Calu3 (cell line): ENCODE data around the gene KIF1B. TPM values are rescaled to one million over a fixed set of nuclear protein-coding genes. Genes with fewer than 3 reads are reported as not detected.

Experiments used
- BruUV-seq: library from RNA; stranded (reverse); fragments of 400-500 nt; replicated peaks from 2 replicates; lab custom pipeline; 2021; lab: Mats Ljungman, UMichigan
- CTCF ChIA-PET: fragments of 300-600 bp; sonication (Branson Sonifier 250); formaldehyde crosslinking; loops from one replicate; lab custom pipeline; 2022; ENCODE audit warnings: antibody characterized with exemption; lab: Charles Lee
- DNase-seq: peaks from one replicate; pipeline ENCODE4 v3.0.0; 2022
- H3K27ac Mint-ChIP-seq: one replicate; pipeline ENCODE4 v1.8.0; 2022; ENCODE audit warnings: mixed read lengths; ENCODE audit not compliant: unreplicated experiment
- H3K27me3 Mint-ChIP-seq: one replicate; pipeline ENCODE4 v1.8.0; 2022; ENCODE audit warnings: mixed read lengths; ENCODE audit not compliant: unreplicated experiment
- H3K36me3 Mint-ChIP-seq: one replicate; pipeline ENCODE4 v1.8.0; 2022; ENCODE audit warnings: mild to moderate bottlenecking, moderate library complexity, mixed read lengths; ENCODE audit not compliant: insufficient read depth, unreplicated experiment
- H3K4me1 Mint-ChIP-seq: one replicate; pipeline ENCODE4 v1.8.0; 2022; ENCODE audit warnings: mild to moderate bottlenecking, low read depth, mixed read lengths; ENCODE audit not compliant: unreplicated experiment
- H3K4me3 Mint-ChIP-seq: one replicate; pipeline ENCODE4 v1.8.0; 2022; ENCODE audit warnings: mild to moderate bottlenecking, low read depth, moderate library complexity, mixed read lengths; ENCODE audit not compliant: unreplicated experiment
- H3K9me3 Mint-ChIP-seq: one replicate; pipeline ENCODE4 v1.8.0; 2022; ENCODE audit warnings: low read depth, mixed read lengths; ENCODE audit not compliant: unreplicated experiment
- CTCF ChIP-seq: fragments of 200-600 bp; IDR thresholded peaks from one replicate; pipeline ENCODE4 v1.8.0; 2022; ENCODE audit warnings: antibody characterized with exemption; ENCODE audit not compliant: unreplicated experiment
- intact Hi-C: fragments of 100-400 bp; cut with micrococcal nuclease; formaldehyde crosslinking; loops from one replicate; pipeline ENCODE4 v1.10.0; 2022; ENCODE audit not compliant: unreplicated experiment
- total RNA-seq: library from RNA; stranded (reverse); gene quantifications from 2 replicates; pipeline ENCODE4 v1.2.3, GENCODE V29; 2022

KIF1B gene
- total RNA-seq, 1 experiment from 2014 or later = 17.1 TPM

GRCh38 chr1:10242135-10242534, 31.8 kb downstream of the KIF1B start:
- Mint-ChIP-seq H3K27me3 (no peaks in the 10 kb centered on the region), H3K4me3 (no peak overlapping the region), H3K9me3 (no peaks in the 10 kb centered on the region), H3K36me3 (no peaks in the 10 kb centered on the region), H3K4me1 (peaks cover 11% of the 10 kb centered on the region), H3K27ac (no peak overlapping the region)
- intact Hi-C loops = no loop called here
- CTCF ChIA-PET = no interaction called here
- no TSS peak for BruUV-seq
- no peak for TF ChIP-seq CTCF
- DNase-seq = no peak

- BruUV-seq = no TSS peak
- H3K9me3 Mint-ChIP-seq = no peaks in the 10 kb centered on the region
Measured at GRCh38 chr1:10242811-10243210, 32.4 kb downstream of the KIF1B start.

GRCh38 chr1:10245674-10246073, 35.3 kb downstream of the KIF1B start:
- Mint-ChIP-seq H3K27ac (no peak overlapping the region), H3K9me3 (no peaks in the 10 kb centered on the region), H3K4me1 (peaks cover 11% of the 10 kb centered on the region), H3K36me3 (no peaks in the 10 kb centered on the region), H3K27me3 (no peaks in the 10 kb centered on the region), H3K4me3 (no peak overlapping the region)
- BruUV-seq = no TSS peak
- no peak for TF ChIP-seq CTCF
- CTCF ChIA-PET = no interaction called here
- DNase-seq = no peak
- intact Hi-C loops = no loop called here

More at GRCh38 chr1:10242811-10243210, 32.4 kb downstream of the KIF1B start:
- H3K27me3 Mint-ChIP-seq = no peaks in the 10 kb centered on the region
- H3K36me3 Mint-ChIP-seq = no peaks in the 10 kb centered on the region
- H3K4me1 Mint-ChIP-seq = peaks cover 11% of the 10 kb centered on the region
- intact Hi-C loops = no loop called here
- TF ChIP-seq CTCF = no peak
- DNase-seq = no peak
- H3K27ac Mint-ChIP-seq = no peak overlapping the region
- no peak overlapping the region for H3K4me3 Mint-ChIP-seq
- CTCF ChIA-PET = no interaction called here

- no peaks in the 10 kb centered on the region for H3K36me3 Mint-ChIP-seq
- no TSS peak for BruUV-seq
- CTCF ChIA-PET = no interaction called here
- no peaks in the 10 kb centered on the region for H3K27me3 Mint-ChIP-seq
- peaks cover 11% of the 10 kb centered on the region for H3K4me1 Mint-ChIP-seq
- TF ChIP-seq CTCF = no peak
- no peaks in the 10 kb centered on the region for H3K9me3 Mint-ChIP-seq
- intact Hi-C loops = no loop called here
- no peak overlapping the region for H3K4me3 Mint-ChIP-seq
- DNase-seq = no peak
- no peak overlapping the region for H3K27ac Mint-ChIP-seq
Measured at GRCh38 chr1:10249808-10250457, 39.6 kb downstream of the KIF1B start.
